ENCODE results near the gene TCEANC2.

Gene TCEANC2

GRCh38 chr1:54010415-54011117, 42.8 kb upstream of the TCEANC2 start:
- DNase-seq (ENCODE audit: low read depth) = no peak
- no peak for TF ChIP-seq CTCF (IDR thresholded peaks at IDR 0.05; ENCODE audit: insufficient read depth, low read depth, low read length, missing control alignments)
- H3K4me3 ChIP-seq (ENCODE audit: low read depth, low read length) = no peak overlapping the region

- TF ChIP-seq CTCF (IDR thresholded peaks at IDR 0.05; ENCODE audit: insufficient read depth, low read depth, low read length, missing control alignments) = no peak
- no peak overlapping the region for H3K4me3 ChIP-seq (ENCODE audit: low read depth, low read length)
- no peak for DNase-seq (ENCODE audit: low read depth)
Measured at GRCh38 chr1:54011316-54012007, 41.9 kb upstream of the TCEANC2 start.

- no peak for DNase-seq (ENCODE audit: low read depth)
- TF ChIP-seq CTCF (IDR thresholded peaks at IDR 0.05; ENCODE audit: insufficient read depth, low read depth, low read length, missing control alignments) = no peak
- H3K4me3 ChIP-seq (ENCODE audit: low read depth, low read length) = no peak overlapping the region
Measured at GRCh38 chr1:54012008-54012325, 41.4 kb upstream of the TCEANC2 start.

- no peak for DNase-seq (ENCODE audit: low read depth)
- no peak for TF ChIP-seq CTCF (IDR thresholded peaks at IDR 0.05; ENCODE audit: insufficient read depth, low read depth, low read length, missing control alignments)
- H3K4me3 ChIP-seq (ENCODE audit: low read depth, low read length) = no peak overlapping the region
Measured at GRCh38 chr1:54012863-54013262, 40.5 kb upstream of the TCEANC2 start.

- no peak for DNase-seq (ENCODE audit: low read depth)
- H3K4me3 ChIP-seq (ENCODE audit: low read depth, low read length) = no peak overlapping the region
- no peak for TF ChIP-seq CTCF (IDR thresholded peaks at IDR 0.05; ENCODE audit: insufficient read depth, low read depth, low read length, missing control alignments)
Measured at GRCh38 chr1:54013393-54014008, 39.9 kb upstream of the TCEANC2 start.

- no peak overlapping the region for H3K4me3 ChIP-seq (ENCODE audit: low read depth, low read length)
- no peak for TF ChIP-seq CTCF (IDR thresholded peaks at IDR 0.05; ENCODE audit: insufficient read depth, low read depth, low read length, missing control alignments)
- DNase-seq (ENCODE audit: low read depth) = no peak
Measured at GRCh38 chr1:54014009-54014629, 39.3 kb upstream of the TCEANC2 start.

Data from GM12865 (cell line).